ENCODE data around the gene ZNF668.

ZNF668 gene

GRCh38 chr16:31073970-31074813 lies at the start of gene ZNF668, which contains the start of gene ZNF646:
ZNF668 (minus strand) TSS chr16:31074240; CDS start chr16:31064459, 9,781 bp downstream.
ZNF646 (plus strand) TSS chr16:31074422; CDS start chr16:31076325, 1,903 bp downstream.
- DNase-seq = peak; percentile 99

GRCh38 chr16:31120129-31120528 lies 46.1 kb upstream of the ZNF668 start:
- DNase-seq = no peak

GRCh38 chr16:31118223-31119155 lies 44.4 kb upstream of the ZNF668 start:
- DNase-seq = no peak

GRCh38 chr16:31117384-31118222 lies 43.6 kb upstream of the ZNF668 start, which contains the start of gene KAT8:
KAT8 (plus strand) TSS chr16:31117664; CDS start chr16:31117682, 18 bp downstream.
- peak; percentile 93 for DNase-seq

- no peak for DNase-seq
Measured at GRCh38 chr16:31114468-31114867, 40.4 kb upstream of the ZNF668 start.

- DNase-seq = no peak
Measured at GRCh38 chr16:31113121-31114120, 39.4 kb upstream of the ZNF668 start.

- DNase-seq = no peak
Measured at GRCh38 chr16:31112711-31113110, 38.7 kb upstream of the ZNF668 start.

GRCh38 chr16:31111881-31112466 lies 37.9 kb upstream of the ZNF668 start:
- DNase-seq = no peak

- no peak for DNase-seq
Measured at GRCh38 chr16:31110106-31111034, 36.3 kb upstream of the ZNF668 start.

- no peak for DNase-seq
Measured at GRCh38 chr16:31109622-31110021, 35.6 kb upstream of the ZNF668 start.

- no peak for DNase-seq
Measured at GRCh38 chr16:31108794-31109558, 34.9 kb upstream of the ZNF668 start.

GRCh38 chr16:31108035-31108793 lies 34.2 kb upstream of the ZNF668 start, which contains the start of gene BCKDK:
BCKDK (plus strand) TSS chr16:31108386; CDS start chr16:31109224, 838 bp downstream.
- DNase-seq = peak; percentile 14

GRCh38 chr16:31107465-31107867 lies 33.4 kb upstream of the ZNF668 start:
- DNase-seq = no peak

- no peak for DNase-seq
Measured at GRCh38 chr16:31106509-31107464, 32.7 kb upstream of the ZNF668 start.

- no peak for DNase-seq
Measured at GRCh38 chr16:31105677-31106213, 31.7 kb upstream of the ZNF668 start.
